Measurements from ENCODE around the gene USP10.

The USP10 gene

DNA sequence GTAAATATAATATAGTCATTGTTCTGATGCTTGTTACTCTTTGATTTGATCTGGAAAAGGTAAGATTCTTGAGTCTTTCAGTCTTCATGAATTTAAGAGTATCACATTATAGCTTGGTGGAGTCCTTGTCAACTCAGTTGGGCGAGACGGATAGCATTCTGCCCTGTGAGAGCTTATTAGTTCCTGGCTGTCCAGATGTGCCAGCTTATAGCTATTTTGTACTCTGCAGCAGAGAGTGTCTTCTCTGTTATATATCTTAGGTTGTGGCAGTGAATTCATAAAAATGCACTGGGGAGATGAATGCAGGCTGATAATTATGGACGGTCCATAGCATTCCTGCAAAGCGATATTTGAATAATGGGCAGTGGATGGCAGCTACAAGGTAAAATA, 69.0 kb downstream of the USP10 start:
- no peak for TF ChIP-seq ZBTB7A (IDR thresholded peaks at IDR 0.05; ENCODE audit: low read depth)

GRCh38 chr16:84769416-84769815, 69.6 kb downstream of the USP10 start:
- no peak for TF ChIP-seq FOXM1 (IDR thresholded peaks at IDR 0.05; ENCODE audit: borderline replicate concordance, low read depth)
- no peak for TF ChIP-seq RAD21 (IDR thresholded peaks at IDR 0.05; ENCODE audit: low read depth)
- TF ChIP-seq, protein P1, sequence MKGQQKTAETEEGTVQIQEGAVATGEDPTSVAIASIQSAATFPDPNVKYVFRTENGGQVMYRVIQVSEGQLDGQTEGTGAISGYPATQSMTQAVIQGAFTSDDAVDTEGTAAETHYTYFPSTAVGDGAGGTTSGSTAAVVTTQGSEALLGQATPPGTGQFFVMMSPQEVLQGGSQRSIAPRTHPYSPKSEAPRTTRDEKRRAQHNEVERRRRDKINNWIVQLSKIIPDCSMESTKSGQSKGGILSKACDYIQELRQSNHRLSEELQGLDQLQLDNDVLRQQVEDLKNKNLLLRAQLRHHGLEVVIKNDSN (IDR thresholded peaks at IDR 0.05) = no peak
- TF ChIP-seq, protein P2, sequence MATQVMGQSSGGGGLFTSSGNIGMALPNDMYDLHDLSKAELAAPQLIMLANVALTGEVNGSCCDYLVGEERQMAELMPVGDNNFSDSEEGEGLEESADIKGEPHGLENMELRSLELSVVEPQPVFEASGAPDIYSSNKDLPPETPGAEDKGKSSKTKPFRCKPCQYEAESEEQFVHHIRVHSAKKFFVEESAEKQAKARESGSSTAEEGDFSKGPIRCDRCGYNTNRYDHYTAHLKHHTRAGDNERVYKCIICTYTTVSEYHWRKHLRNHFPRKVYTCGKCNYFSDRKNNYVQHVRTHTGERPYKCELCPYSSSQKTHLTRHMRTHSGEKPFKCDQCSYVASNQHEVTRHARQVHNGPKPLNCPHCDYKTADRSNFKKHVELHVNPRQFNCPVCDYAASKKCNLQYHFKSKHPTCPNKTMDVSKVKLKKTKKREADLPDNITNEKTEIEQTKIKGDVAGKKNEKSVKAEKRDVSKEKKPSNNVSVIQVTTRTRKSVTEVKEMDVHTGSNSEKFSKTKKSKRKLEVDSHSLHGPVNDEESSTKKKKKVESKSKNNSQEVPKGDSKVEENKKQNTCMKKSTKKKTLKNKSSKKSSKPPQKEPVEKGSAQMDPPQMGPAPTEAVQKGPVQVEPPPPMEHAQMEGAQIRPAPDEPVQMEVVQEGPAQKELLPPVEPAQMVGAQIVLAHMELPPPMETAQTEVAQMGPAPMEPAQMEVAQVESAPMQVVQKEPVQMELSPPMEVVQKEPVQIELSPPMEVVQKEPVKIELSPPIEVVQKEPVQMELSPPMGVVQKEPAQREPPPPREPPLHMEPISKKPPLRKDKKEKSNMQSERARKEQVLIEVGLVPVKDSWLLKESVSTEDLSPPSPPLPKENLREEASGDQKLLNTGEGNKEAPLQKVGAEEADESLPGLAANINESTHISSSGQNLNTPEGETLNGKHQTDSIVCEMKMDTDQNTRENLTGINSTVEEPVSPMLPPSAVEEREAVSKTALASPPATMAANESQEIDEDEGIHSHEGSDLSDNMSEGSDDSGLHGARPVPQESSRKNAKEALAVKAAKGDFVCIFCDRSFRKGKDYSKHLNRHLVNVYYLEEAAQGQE (IDR thresholded peaks at IDR 0.05; ENCODE audit: low read depth) = no peak
- TF ChIP-seq YY1 (IDR thresholded peaks at IDR 0.05; ENCODE audit: low read depth) = no peak
- TF ChIP-seq ZBTB7A (IDR thresholded peaks at IDR 0.05; ENCODE audit: low read depth) = no peak
- no peak for TF ChIP-seq TCF12 (IDR thresholded peaks at IDR 0.05; ENCODE audit: low read depth)
- no peak for TF ChIP-seq TEAD4 (IDR thresholded peaks at IDR 0.05)
- TF ChIP-seq MAX (IDR thresholded peaks at IDR 0.05) = no peak
- TF ChIP-seq EP300 (IDR thresholded peaks at IDR 0.05; ENCODE audit: borderline replicate concordance) = no peak
- TF ChIP-seq TAF1 (IDR thresholded peaks at IDR 0.05; ENCODE audit: low read depth) = no peak
- TF ChIP-seq CREB1 (IDR thresholded peaks at IDR 0.05; ENCODE audit: low read depth) = no peak

- TF ChIP-seq NFIC (IDR thresholded peaks at IDR 0.05) (no peak), CREB1 (IDR thresholded peaks at IDR 0.05; ENCODE audit: low read depth) (no peak), TCF12 (IDR thresholded peaks at IDR 0.05; ENCODE audit: low read depth) (no peak), TEAD4 (IDR thresholded peaks at IDR 0.05) (no peak)
- TF ChIP-seq, protein P1 (IDR thresholded peaks at IDR 0.05) = no peak
Measured at GRCh38 chr16:84773312-84773711, 73.5 kb downstream of the USP10 start.

- no peak for TF ChIP-seq ZBTB7A (IDR thresholded peaks at IDR 0.05; ENCODE audit: low read depth)
- no peak for TF ChIP-seq CEBPB (IDR thresholded peaks at IDR 0.05)
- TF ChIP-seq FOXM1 (IDR thresholded peaks at IDR 0.05; ENCODE audit: borderline replicate concordance, low read depth) = no peak
- no peak for TF ChIP-seq MAX (IDR thresholded peaks at IDR 0.05)
- no peak for TF ChIP-seq RAD21 (IDR thresholded peaks at IDR 0.05; ENCODE audit: low read depth)
- no peak for TF ChIP-seq EP300 (IDR thresholded peaks at IDR 0.05; ENCODE audit: borderline replicate concordance)
- TF ChIP-seq EGR1 (IDR thresholded peaks at IDR 0.05) = no peak
- TF ChIP-seq TCF12 (IDR thresholded peaks at IDR 0.05; ENCODE audit: low read depth) = no peak
Measured at GRCh38 chr16:84774810-84775209, 75.0 kb downstream of the USP10 start.

GRCh38 chr16:84775262-84775810, 75.5 kb downstream of the USP10 start:
- TF ChIP-seq TCF12 (IDR thresholded peaks at IDR 0.05; ENCODE audit: low read depth) (no peak), FOXM1 (IDR thresholded peaks at IDR 0.05; ENCODE audit: borderline replicate concordance, low read depth) (no peak), ZBTB7A (IDR thresholded peaks at IDR 0.05; ENCODE audit: low read depth) (no peak), YY1 (IDR thresholded peaks at IDR 0.05; ENCODE audit: low read depth) (no peak), CEBPB (IDR thresholded peaks at IDR 0.05) (no peak), TAF1 (IDR thresholded peaks at IDR 0.05; ENCODE audit: low read depth) (no peak), EGR1 (IDR thresholded peaks at IDR 0.05) (no peak), TEAD4 (IDR thresholded peaks at IDR 0.05) (no peak), NFIC (IDR thresholded peaks at IDR 0.05) (no peak), EP300 (IDR thresholded peaks at IDR 0.05; ENCODE audit: borderline replicate concordance) (no peak), MAX (IDR thresholded peaks at IDR 0.05) (no peak), CREB1 (IDR thresholded peaks at IDR 0.05; ENCODE audit: low read depth) (no peak), RAD21 (IDR thresholded peaks at IDR 0.05; ENCODE audit: low read depth) (no peak)
- TF ChIP-seq, protein P1 (IDR thresholded peaks at IDR 0.05) = no peak
- TF ChIP-seq, protein P2 (IDR thresholded peaks at IDR 0.05; ENCODE audit: low read depth) = no peak

DNA sequence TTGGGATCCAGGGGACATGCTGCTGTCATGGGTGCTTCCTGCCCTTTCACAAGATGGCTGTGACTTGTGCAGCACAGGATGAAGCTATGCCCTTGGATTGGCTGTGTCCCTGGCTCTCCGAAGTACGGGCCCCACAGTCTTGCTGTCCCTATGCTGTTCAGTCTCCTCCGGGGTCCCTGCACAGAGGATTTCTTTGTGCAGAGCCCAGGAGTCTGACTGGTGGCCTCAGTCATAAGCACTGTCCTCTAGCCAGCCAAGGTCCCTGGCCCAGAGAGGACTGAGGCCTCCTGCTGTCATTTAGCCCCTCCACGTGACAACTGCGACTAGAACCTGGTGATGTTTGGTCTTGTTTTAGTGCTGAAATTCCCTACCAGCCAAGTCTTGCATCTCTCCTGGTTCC, 77.6 kb downstream of the USP10 start:
- TF ChIP-seq TEAD4 (IDR thresholded peaks at IDR 0.05) (no peak), ZBTB7A (IDR thresholded peaks at IDR 0.05; ENCODE audit: low read depth) (no peak), YY1 (IDR thresholded peaks at IDR 0.05; ENCODE audit: low read depth) (no peak), EP300 (IDR thresholded peaks at IDR 0.05; ENCODE audit: borderline replicate concordance) (no peak), TCF12 (IDR thresholded peaks at IDR 0.05; ENCODE audit: low read depth) (no peak), RAD21 (IDR thresholded peaks at IDR 0.05; ENCODE audit: low read depth) (no peak)
- TF ChIP-seq, protein P1 (IDR thresholded peaks at IDR 0.05) = no peak
- TF ChIP-seq, protein P2 (IDR thresholded peaks at IDR 0.05; ENCODE audit: low read depth) = no peak
